ENCODE data around the gene HOXA2.

HOXA2 gene

GRCh38 chr7:27111042-27111750, 8.7 kb upstream of the HOXA2 start:
- no peak for DNase-seq

DNA sequence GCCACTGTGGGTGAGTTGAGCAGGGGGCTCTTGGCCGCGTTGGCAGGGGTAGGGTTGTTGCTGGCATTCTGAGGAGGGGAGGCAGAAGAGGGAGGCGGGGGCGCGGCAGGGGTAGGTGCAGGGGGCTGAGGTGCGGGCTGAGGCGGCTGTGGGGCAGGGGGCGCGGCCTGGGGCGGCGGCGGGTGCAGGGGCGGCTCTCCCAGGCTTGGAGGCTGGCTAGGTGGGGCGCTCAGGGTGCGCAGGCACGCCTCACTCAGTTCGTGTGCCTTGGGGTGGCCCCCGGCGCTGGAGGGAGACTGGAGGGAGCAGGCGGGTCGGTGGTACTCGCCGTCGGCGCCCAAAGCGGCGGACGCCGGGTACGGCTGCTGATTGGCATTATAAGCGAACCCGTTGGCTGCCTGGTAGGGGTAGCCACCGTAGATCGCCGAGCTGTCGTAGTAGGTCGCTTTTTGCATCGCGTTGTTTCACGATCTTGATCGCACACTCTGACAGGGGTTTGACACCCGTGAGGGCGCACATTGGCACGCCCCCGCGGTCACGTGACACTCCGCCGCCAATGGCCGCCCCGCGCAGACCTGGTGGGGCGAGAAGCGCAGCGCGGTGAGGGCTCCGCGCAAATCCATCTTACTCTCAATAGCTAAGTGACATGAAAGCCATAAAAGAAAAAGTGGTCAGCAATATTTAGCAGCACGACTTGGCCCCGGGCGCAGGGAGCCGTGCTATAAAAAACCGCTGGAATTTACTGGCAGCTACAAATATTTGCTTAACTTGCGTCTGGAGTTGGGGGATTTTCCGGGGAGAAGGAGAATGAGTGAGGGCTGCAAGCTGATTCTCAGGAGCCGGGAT, 7.9 kb upstream of the HOXA2 start:
- DNase-seq: no peak

- DNase-seq: no peak
Observed at GRCh38 chr7:27109466-27110185, 7.1 kb upstream of the HOXA2 start.

DNA sequence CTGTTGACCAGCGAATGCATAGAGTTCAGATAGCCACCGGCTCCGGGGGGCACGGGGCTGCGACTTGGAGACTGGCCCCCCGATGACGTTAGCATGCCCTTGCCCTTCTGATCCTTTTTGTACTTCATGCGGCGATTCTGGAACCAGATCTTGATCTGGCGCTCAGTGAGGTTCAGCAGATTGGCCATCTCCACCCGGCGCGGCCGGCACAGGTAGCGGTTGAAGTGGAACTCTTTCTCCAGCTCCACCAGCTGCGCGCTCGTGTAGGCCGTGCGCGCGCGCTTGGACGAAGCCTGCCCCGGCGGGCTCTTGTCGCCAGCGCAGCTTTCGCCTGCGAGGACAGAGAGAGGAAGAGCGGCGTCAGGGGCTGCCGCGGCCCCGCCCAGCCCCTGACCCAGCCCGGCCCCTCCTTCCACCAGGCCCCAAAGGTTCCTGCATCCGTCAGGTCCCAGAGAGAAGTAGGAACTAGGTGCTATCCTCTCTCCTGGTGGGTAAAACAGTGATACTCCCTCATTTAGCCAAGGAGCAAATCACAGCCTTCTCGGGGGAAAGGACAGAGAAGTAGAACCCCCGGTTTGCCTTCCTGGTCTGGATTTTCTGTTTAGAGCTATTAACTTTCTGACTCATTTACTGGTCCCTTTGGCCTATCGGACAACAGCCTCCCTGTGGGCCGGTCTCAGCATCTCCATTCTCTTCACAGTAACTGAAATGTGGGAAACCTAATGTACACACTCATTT, 6.1 kb upstream of the HOXA2 start:
- no peak for DNase-seq

GRCh38 chr7:27107391-27108381, 5.2 kb upstream of the HOXA2 start:
- DNase-seq: no peak

- DNase-seq: no peak
Observed at GRCh38 chr7:27106901-27107240, 4.4 kb upstream of the HOXA2 start.

DNA sequence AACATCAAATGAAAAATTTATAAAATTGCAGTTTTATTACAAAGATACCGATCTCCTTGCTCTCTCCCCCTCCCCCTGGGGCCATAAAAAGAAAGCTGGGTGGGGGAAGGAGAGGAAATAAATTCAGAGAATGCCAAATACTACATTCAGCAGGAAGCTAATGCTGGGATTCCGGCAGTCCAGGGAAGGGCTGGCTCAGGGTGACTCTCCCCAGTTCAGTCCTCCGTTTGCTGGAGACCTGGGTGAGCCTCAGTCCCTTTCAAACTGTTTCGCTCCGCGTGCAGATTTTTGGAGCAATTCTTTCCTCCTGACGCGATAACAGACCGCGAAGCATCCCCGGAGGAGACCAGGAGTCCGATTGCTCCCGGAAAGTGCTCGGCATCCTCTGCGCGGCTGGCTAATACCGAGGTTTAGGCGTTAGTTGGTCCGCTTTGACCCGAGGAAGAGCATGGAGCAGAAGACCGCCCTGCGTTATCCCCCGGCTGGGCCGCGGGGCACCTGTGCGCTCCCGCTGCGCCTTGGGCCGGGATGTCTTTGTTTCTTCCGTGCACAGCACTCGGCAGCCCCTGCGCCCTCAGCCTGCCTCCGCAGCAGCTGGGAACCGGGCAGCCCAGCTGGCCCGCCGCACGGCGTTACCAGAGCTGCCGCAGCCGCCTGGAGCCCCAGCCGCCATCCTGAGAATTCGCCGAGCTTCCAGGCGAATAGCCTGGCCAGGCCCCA, 3.9 kb upstream of the HOXA2 start:
- no peak for DNase-seq

- DNase-seq: no peak
Observed at GRCh38 chr7:27105301-27106031, 3.0 kb upstream of the HOXA2 start.

DNA sequence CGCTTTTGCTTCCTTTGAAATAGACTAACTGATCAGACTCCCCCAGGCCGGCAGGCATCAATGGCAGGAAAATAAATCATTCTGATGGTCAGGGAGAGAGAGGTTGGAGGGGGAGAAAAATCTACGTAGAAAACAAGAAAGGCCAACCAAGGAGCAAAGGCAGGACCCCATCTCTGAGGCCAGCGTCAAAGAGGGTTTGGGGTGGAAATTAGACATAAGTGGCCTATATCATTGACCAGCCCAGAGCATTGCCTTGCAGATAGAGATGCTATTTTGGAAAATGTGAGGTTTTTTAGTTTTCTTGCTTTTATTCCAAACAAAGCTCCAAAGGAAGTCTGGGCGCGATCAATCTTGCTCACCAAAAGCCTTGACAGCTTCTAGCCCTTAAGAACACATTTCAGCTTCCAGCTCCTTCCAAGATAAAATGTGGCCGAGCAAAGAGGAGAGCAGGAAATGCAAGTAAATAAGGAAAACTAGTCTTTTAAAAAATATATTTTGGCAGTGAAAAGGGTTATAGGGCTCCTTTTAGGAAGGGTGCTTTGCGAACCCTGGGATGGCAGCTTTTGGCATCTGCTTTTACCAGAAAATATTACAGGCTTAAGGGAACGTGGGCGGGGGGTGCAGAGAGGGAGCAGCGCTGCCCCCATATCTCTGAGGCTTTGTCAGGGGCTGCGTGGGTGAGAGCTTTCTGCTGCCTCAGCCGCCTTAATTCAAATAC, 2.0 kb upstream of the HOXA2 start:
- no peak for DNase-seq

DNA sequence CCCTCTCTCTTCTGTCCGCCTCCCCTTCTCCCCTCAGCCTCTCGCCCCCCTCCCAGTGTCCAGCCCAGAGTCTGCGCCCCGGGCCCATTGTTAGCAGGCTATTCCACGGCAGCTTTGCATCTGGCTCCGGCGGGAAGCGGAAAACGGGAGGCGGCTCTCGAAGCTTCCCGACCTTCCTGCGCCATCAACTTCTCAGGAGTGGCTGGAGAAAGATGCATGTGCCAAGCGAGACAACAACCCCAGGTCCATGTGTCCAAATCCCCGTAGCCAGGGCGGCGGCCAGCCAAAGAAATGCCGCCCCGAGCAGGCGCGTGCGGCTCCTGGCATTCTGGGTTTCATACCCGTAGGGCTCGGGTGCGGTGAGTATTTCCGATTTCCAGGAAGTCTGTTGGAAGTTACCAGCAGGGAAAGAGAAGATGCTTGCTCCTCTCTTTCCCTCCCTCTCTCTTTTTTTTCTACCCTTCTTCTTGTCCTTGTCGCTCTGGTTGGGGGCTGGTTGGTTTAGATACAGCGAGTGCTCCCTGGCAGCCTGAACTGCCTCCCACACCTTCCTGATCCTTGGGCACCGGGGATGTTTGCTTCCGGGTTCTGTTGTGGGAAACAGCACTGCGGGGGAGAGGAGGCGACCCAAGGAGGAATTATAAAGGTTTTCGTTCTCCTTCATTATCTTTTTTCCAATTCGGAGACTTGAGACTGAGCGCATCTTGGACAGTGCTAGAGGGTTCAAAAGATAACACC, 1.2 kb upstream of the HOXA2 start:
- no peak for DNase-seq

DNA sequence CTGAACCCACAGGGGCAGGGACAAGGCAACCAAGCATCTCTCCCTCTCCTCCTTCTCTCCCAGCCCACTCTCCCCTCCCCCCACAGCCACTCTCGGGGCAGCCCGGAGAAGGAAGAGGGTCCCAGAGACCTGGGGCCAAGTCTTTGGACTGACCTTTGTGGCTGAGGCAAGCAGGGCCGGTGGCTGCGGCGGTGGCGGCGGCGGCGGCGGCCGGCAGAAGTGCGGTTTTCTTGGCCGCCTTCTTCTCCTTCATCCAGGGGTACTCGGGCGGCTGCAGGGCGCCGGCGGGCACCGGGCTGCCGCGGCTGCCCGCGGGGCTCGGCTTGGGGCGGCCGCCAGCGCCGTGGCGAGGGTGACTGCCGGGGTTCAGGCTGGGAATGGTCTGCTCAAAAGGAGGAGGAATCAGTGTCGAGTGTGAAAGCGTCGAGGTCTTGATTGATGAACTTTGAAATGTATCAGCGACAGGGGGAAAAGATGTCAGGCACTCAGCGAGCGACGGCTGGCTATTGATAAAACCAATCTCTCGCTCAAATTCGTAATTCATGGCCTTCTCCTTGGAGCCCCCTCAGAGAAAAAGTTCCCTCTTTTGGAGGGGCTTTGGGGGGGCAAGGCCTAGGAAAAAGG, 414 bp downstream of the HOXA2 start:
- no peak for DNase-seq

- DNase-seq: no peak
Observed at GRCh38 chr7:27101171-27101956, 1.1 kb downstream of the HOXA2 start.

DNA sequence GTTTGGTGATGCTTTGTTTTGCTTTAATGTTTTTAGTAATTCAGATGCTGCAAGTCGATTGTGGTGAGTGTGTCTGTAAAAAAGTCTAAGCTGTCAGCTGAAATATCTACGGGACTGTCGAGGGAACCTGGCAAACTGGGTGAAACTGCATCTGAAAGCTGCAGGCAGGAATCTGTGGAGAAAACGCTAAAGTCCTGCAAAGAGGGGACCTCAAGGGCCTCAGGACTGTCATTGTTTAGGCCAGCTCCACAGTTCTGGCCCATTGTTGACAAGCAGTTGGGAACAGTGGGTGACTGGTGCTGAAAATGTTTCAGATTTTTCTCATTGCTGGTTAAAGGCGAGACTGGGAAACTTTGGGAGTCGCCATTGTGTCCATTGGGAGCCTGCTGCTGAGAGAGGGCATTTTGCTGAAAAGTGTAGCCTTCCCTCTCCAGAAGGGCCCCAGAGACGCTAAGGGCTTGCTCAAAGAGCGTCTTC, 1.8 kb downstream of the HOXA2 start:
- no peak for DNase-seq

GRCh38 chr7:27099453-27100370, 2.8 kb downstream of the HOXA2 start:
- no peak for DNase-seq

DNA sequence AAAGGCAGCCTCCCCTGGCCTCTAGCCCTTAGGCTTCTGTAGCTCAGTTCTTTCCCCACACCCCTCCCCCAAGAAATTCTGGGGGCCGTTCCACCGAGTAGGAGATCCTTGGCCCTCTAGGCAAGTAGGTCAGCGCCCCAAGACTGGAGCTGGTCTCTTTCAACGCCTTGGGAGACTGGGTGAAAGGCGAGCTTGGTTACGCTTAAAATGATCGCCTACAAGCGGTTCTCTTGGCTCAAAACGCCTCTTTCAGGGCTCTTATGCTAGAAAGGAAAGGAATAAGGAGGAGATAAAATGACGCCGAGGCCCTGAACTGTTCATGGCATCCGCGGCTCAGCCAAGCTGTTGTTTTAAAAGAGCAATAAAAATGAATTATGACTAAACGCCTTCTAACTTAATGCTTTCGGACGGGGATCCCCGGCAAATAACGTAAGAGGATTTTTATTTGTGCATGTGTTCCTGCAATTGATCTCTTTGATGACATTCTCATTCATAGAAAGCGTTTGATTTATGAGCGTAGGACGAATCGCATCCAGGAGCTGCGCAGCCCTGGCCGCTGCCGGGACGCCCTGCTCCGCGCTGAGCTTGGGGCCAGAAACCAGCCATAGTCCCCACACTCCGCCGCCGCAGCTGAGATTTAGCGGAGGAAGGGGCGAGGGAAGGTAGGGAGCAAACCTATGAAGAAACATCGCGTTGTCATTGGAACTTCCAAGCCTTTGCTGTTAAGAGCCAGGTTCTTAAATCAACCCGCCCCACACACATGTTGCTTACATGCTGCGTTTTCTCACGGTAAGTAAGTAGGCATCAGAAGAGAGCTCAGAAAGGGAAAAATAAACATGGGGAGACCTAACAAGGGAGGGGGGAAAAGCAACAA, 3.7 kb downstream of the HOXA2 start:
- DNase-seq: no peak
